Body of pancreas (tissue), 4 donors: ENCODE data around the gene CT83.

Source experiments
- POLR2A ChIP-seq, 3 donors: fragments of 450-650 bp; IDR thresholded peaks; one replicate each; pipeline ENCODE4 v1.6.1; 2016; ENCODE audit warnings: antibody characterized with exemption in 3 of 3, mild to moderate bottlenecking in 2 of 3
- TF ChIP-seq, protein P1 (sequence below), 7 experiments: fragments of 450-650 bp in 4 of 7; fragments of 200-600 bp in 3 of 7; sonication (generic) in 3 of 7; IDR thresholded peaks; one replicate each; pipeline ENCODE4 v1.5.1; 2016 to 2019; ENCODE audit warnings: antibody characterized with exemption in 7 of 7

- no peak for TF ChIP-seq POLR2A (IDR thresholded peaks at IDR 0.05)
- TF ChIP-seq, protein P1, sequence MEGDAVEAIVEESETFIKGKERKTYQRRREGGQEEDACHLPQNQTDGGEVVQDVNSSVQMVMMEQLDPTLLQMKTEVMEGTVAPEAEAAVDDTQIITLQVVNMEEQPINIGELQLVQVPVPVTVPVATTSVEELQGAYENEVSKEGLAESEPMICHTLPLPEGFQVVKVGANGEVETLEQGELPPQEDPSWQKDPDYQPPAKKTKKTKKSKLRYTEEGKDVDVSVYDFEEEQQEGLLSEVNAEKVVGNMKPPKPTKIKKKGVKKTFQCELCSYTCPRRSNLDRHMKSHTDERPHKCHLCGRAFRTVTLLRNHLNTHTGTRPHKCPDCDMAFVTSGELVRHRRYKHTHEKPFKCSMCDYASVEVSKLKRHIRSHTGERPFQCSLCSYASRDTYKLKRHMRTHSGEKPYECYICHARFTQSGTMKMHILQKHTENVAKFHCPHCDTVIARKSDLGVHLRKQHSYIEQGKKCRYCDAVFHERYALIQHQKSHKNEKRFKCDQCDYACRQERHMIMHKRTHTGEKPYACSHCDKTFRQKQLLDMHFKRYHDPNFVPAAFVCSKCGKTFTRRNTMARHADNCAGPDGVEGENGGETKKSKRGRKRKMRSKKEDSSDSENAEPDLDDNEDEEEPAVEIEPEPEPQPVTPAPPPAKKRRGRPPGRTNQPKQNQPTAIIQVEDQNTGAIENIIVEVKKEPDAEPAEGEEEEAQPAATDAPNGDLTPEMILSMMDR (IDR thresholded peaks at IDR 0.05): no peak
Observed at GRCh38 chrX:116499780-116500179, 37.0 kb upstream of the CT83 start.
